HEK293T (cell line): ENCODE measurements around the gene RPS19BP1.

Source experiments
- CTCF ChIA-PET: fragments of 350-600 bp; formaldehyde crosslinking; extraction: SDS; loops from one replicate; lab custom pipeline; 2021; ENCODE audit warnings: antibody characterized with exemption, inconsistent platforms; lab: Yijun Ruan, JAX
- POLR2A ChIA-PET: fragments of 350-600 bp; formaldehyde crosslinking; extraction: SDS; loops from one replicate; lab custom pipeline; 2020; ENCODE audit warnings: antibody characterized with exemption, inconsistent platforms; lab: Yijun Ruan, JAX
- DNase-seq: peaks from one replicate; pipeline ENCODE4 v3.0.0; 2012; ENCODE audit warnings: mixed read lengths; ENCODE audit errors: extremely low spot score
- ARNT ChIP-seq: fragments of 450-650 bp; IDR thresholded peaks from 2 replicates; pipeline ENCODE4 v1.6.1; 2017; ENCODE audit warnings: mild to moderate bottlenecking
- BHLHE40 ChIP-seq: fragments of 450-650 bp; IDR thresholded peaks from 2 replicates; pipeline ENCODE4 v1.6.1; 2016; ENCODE audit warnings: mild to moderate bottlenecking, moderate library complexity, borderline replicate concordance
- CTBP1 ChIP-seq: fragments of 450-650 bp; IDR thresholded peaks from 2 replicates; pipeline ENCODE4 v1.6.1; 2016; ENCODE audit warnings: borderline replicate concordance
- ELF4 ChIP-seq: fragments of 450-650 bp; IDR thresholded peaks from 2 replicates; pipeline ENCODE4 v1.6.1; 2017; ENCODE audit warnings: antibody characterized with exemption
- FOXA1 ChIP-seq: fragments of 450-650 bp; IDR thresholded peaks from 2 replicates; pipeline ENCODE4 v1.6.1; 2016; ENCODE audit warnings: mild to moderate bottlenecking
- FOXK2 ChIP-seq: fragments of 450-650 bp; IDR thresholded peaks from 2 replicates; pipeline ENCODE4 v1.6.1; 2016; ENCODE audit warnings: mild to moderate bottlenecking
- FOXM1 ChIP-seq: fragments of 450-650 bp; IDR thresholded peaks from 2 replicates; pipeline ENCODE4 v1.6.1; 2017; ENCODE audit warnings: mild to moderate bottlenecking, borderline replicate concordance
- HDGF ChIP-seq: fragments of 450-650 bp; IDR thresholded peaks from 2 replicates; pipeline ENCODE4 v1.6.1; 2017; ENCODE audit warnings: antibody characterized with exemption, borderline replicate concordance
- L3MBTL2 ChIP-seq: fragments of 450-650 bp; conservative IDR thresholded peaks from 2 replicates; pipeline ENCODE4 v1.6.1; 2016; ENCODE audit warnings: mild to moderate bottlenecking
- LEF1 ChIP-seq: fragments of 450-650 bp; IDR thresholded peaks from 2 replicates; pipeline ENCODE4 v1.6.1; 2017; ENCODE audit warnings: mild to moderate bottlenecking, borderline replicate concordance
- NFRKB ChIP-seq: fragments of 450-650 bp; IDR thresholded peaks from 2 replicates; pipeline ENCODE4 v1.6.1; 2016; ENCODE audit warnings: mild to moderate bottlenecking, moderate library complexity
- PKNOX1 ChIP-seq: fragments of 450-650 bp; IDR thresholded peaks from 2 replicates; pipeline ENCODE4 v1.6.1; 2016
- SP1 ChIP-seq: fragments of 450-650 bp; IDR thresholded peaks from 2 replicates; pipeline ENCODE4 v1.6.1; 2017
- SUZ12 ChIP-seq: fragments of 450-650 bp; IDR thresholded peaks from 2 replicates; pipeline ENCODE4 v1.6.1; 2016; ENCODE audit warnings: mild to moderate bottlenecking
- TARDBP ChIP-seq: fragments of 450-650 bp; IDR thresholded peaks from 2 replicates; pipeline ENCODE4 v1.6.1; 2016
- ZNF384 ChIP-seq: fragments of 450-650 bp; IDR thresholded peaks from 2 replicates; pipeline ENCODE4 v1.6.1; 2016

Gene RPS19BP1

GRCh38 chr22:39514373-39514973, 18.1 kb downstream of the RPS19BP1 start:
- CTCF ChIA-PET: interaction anchor here (0.6 to 2.0 kb wide), 12 partner anchors 10 to 378 kb away, joined by 3 to 13 read pairs (median 4); partner anchors contain the start of gene MIEF1
- peak; percentile 47 for DNase-seq
- POLR2A ChIA-PET: interaction anchor here (1.2 to 1.5 kb wide), 3 partner anchors 9 to 12 kb away, joined by 3 to 10 read pairs (median 9); partner anchors contain the start of gene MIEF1
- TF ChIP-seq PKNOX1 (no peak), TARDBP (no peak), L3MBTL2 (no peak), HDGF (no peak), FOXA1 (no peak), FOXK2 (no peak), BHLHE40 (no peak), SUZ12 (no peak), LEF1 (no peak), FOXM1 (no peak), CTBP1 (no peak), ELF4 (no peak), SP1 (no peak), ARNT (no peak), NFRKB (no peak)

- POLR2A ChIA-PET: interaction anchor here (1.2 to 1.5 kb wide), 3 partner anchors 10 to 12 kb away, joined by 3 to 10 read pairs (median 9); partner anchors contain the start of gene MIEF1
- no peak for DNase-seq
- TF ChIP-seq NFRKB: no peak
- no peak for TF ChIP-seq ARNT
- no peak for TF ChIP-seq SUZ12
- CTCF ChIA-PET: interaction anchor here (0.7 to 2.0 kb wide), 9 partner anchors 11 to 487 kb away, joined by 3 to 13 read pairs (median 5); partner anchors contain the start of gene MIEF1
These were observed 18.8 kb downstream of the RPS19BP1 start for GRCh38 chr22:39513791-39514190.

- ChIA-PET POLR2A (interaction anchor here (0.6 to 3.5 kb wide), 3 partner anchors 8 to 12 kb away, joined by 3 to 16 read pairs (median 4); partner anchors contain the start of genes ATF4 and MIEF1), CTCF (interaction anchor here (0.6 to 0.8 kb wide), 2 partner anchors 18 to 201 kb away, joined by 3 to 4 read pairs; no protein-coding TSS in a partner anchor)
- no peak for DNase-seq
- TF ChIP-seq LEF1 (no peak), ELF4 (no peak), HDGF (no peak), SUZ12 (no peak), PKNOX1 (no peak), BHLHE40 (no peak), FOXK2 (no peak), TARDBP (no peak), CTBP1 (no peak), FOXM1 (no peak), FOXA1 (no peak), ZNF384 (no peak), ARNT (no peak), L3MBTL2 (no peak), NFRKB (no peak), SP1 (no peak)
These were observed 20.5 kb downstream of the RPS19BP1 start for GRCh38 chr22:39512026-39512425.

GRCh38 chr22:39511226-39511625, 21.3 kb downstream of the RPS19BP1 start:
- DNase-seq: no peak
- ChIA-PET POLR2A (interaction anchor here (1.3 to 3.5 kb wide), 2 partner anchors 9 kb away, joined by 4 to 16 read pairs; partner anchors contain the start of genes ATF4 and MIEF1), CTCF (no interaction called here)
- TF ChIP-seq NFRKB: no peak
- TF ChIP-seq ZNF384: no peak
- no peak for TF ChIP-seq SP1
- TF ChIP-seq PKNOX1: no peak
- no peak for TF ChIP-seq FOXM1
- TF ChIP-seq HDGF: no peak
- TF ChIP-seq TARDBP: no peak
- TF ChIP-seq SUZ12: no peak
- TF ChIP-seq ELF4: no peak

GRCh38 chr22:39510529-39511149, 21.9 kb downstream of the RPS19BP1 start:
- ChIA-PET POLR2A (interaction anchor here (1.1 to 3.5 kb wide), 4 partner anchors 9 to 14 kb away, joined by 3 to 16 read pairs (median 4); partner anchors contain the start of genes ATF4 and MIEF1), CTCF (no interaction called here)
- no peak for TF ChIP-seq BHLHE40
- TF ChIP-seq FOXM1: no peak
- TF ChIP-seq L3MBTL2: no peak
- no peak for TF ChIP-seq ARNT
- TF ChIP-seq HDGF: no peak
- no peak for TF ChIP-seq SP1
- no peak for TF ChIP-seq ELF4
- no peak for TF ChIP-seq ZNF384
- no peak for TF ChIP-seq SUZ12
- no peak for TF ChIP-seq PKNOX1
- no peak for TF ChIP-seq LEF1
- TF ChIP-seq CTBP1: no peak
- TF ChIP-seq NFRKB: no peak
- no peak for TF ChIP-seq FOXK2
- TF ChIP-seq TARDBP: no peak
- TF ChIP-seq FOXA1: no peak
- DNase-seq: no peak
